OCI-LY3 (cell line): ENCODE measurements around the gene TTC39A.

Source experiments
- EZH2phosphoT487 ChIP-seq: fragments of 200-600 bp; shearing (Covaris generic); IDR thresholded peaks from 2 replicates; pipeline ENCODE4 v1.6.1; 2018; ENCODE audit warnings: antibody characterized with exemption, mixed run types, low read depth
- TF ChIP-seq, protein P1 (sequence below): fragments of 200-600, 300-600 bp; sonication (generic); IDR thresholded peaks from 2 replicates; pipeline ENCODE4 v1.5.1; 2014; ENCODE audit warnings: antibody characterized with exemption, low read length, low read depth

DNA sequence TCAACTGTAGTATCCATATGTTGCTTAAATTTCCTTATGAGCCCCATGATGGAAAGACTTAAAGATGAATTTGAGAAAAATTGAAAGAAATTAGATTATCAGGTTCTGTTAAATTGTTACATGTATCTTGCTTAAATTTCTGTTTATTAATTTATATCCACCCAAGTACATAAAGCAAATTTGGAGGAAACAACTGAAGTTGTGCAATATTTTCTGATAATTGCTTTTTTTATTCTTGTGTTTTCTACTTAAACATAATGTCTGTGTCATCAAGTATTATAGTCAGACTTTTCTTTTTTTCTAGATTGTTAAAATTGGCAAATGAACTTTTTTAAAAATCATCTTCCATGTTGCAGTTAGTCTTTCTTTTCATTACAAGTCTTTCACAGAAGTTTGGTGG, 57.4 kb downstream of the TTC39A start:
- TF ChIP-seq, protein P1, sequence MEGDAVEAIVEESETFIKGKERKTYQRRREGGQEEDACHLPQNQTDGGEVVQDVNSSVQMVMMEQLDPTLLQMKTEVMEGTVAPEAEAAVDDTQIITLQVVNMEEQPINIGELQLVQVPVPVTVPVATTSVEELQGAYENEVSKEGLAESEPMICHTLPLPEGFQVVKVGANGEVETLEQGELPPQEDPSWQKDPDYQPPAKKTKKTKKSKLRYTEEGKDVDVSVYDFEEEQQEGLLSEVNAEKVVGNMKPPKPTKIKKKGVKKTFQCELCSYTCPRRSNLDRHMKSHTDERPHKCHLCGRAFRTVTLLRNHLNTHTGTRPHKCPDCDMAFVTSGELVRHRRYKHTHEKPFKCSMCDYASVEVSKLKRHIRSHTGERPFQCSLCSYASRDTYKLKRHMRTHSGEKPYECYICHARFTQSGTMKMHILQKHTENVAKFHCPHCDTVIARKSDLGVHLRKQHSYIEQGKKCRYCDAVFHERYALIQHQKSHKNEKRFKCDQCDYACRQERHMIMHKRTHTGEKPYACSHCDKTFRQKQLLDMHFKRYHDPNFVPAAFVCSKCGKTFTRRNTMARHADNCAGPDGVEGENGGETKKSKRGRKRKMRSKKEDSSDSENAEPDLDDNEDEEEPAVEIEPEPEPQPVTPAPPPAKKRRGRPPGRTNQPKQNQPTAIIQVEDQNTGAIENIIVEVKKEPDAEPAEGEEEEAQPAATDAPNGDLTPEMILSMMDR = no peak
- TF ChIP-seq EZH2phosphoT487 = no peak
